HL-60 (cell line): Measurements from ENCODE around the gene CSTB.

Experiments used
- POLR2AphosphoS5 ChIP-seq: IDR thresholded peaks from 2 replicates; pipeline ENCODE4 v1.6.1; 2012; ENCODE audit warnings: low read depth
- TF ChIP-seq, protein P1 (sequence below): IDR thresholded peaks from one replicate; pipeline ENCODE4 v1.5.1; 2011; ENCODE audit warnings: low read length, control low read depth, inconsistent platforms; ENCODE audit not compliant: insufficient read depth
- TF ChIP-seq, protein P2 (sequence below): IDR thresholded peaks from 2 replicates; pipeline ENCODE4 v1.6.1; 2012; ENCODE audit warnings: low read depth; ENCODE audit not compliant: insufficient replicate concordance

DNA sequence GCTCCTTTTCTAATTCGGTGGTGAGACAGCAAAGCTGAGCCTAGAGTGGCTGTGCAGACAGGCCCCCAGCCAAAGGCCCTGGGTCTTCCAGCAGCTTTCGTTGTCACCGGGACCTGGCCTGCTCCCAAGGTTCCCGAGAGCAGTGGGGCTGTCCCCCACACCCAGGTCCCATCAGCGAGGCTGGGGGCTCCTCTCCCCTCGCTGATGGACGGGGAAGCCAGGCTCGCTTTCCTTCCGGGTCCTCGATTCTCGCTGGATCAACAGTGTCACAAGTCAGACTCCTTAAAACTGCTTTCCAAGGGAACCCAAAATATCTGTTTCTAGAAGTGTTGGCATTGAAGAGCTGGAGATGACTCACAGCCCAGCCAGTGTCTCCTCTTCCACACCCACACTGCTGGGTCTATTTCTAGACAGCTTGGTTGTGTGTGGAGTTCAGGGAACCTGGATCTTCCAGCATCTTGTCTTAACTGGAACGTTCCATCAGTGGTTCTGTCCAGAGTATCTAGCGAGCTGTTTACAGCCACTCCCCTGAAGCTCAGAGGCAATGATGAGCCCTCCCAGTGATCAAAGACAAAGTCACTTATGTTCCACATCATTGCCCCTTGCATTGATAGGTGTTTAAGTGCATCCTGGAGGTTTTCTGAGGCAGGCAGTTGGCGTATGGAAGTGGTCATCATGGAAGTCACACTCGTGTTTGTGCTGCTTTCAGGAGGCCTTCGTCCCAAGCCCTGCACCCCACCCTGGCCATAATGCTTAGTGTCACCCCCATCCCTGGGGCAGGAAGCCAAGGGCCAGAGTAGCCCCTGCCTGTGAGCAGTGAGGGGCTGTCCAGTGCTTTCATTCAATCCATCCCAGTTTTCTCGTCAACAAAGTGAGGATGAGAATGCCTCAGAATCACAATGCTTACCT, 48.5 kb upstream of the CSTB start:
- TF ChIP-seq, protein P1, sequence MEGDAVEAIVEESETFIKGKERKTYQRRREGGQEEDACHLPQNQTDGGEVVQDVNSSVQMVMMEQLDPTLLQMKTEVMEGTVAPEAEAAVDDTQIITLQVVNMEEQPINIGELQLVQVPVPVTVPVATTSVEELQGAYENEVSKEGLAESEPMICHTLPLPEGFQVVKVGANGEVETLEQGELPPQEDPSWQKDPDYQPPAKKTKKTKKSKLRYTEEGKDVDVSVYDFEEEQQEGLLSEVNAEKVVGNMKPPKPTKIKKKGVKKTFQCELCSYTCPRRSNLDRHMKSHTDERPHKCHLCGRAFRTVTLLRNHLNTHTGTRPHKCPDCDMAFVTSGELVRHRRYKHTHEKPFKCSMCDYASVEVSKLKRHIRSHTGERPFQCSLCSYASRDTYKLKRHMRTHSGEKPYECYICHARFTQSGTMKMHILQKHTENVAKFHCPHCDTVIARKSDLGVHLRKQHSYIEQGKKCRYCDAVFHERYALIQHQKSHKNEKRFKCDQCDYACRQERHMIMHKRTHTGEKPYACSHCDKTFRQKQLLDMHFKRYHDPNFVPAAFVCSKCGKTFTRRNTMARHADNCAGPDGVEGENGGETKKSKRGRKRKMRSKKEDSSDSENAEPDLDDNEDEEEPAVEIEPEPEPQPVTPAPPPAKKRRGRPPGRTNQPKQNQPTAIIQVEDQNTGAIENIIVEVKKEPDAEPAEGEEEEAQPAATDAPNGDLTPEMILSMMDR: no peak
- TF ChIP-seq POLR2AphosphoS5: no peak
- TF ChIP-seq, protein P2, sequence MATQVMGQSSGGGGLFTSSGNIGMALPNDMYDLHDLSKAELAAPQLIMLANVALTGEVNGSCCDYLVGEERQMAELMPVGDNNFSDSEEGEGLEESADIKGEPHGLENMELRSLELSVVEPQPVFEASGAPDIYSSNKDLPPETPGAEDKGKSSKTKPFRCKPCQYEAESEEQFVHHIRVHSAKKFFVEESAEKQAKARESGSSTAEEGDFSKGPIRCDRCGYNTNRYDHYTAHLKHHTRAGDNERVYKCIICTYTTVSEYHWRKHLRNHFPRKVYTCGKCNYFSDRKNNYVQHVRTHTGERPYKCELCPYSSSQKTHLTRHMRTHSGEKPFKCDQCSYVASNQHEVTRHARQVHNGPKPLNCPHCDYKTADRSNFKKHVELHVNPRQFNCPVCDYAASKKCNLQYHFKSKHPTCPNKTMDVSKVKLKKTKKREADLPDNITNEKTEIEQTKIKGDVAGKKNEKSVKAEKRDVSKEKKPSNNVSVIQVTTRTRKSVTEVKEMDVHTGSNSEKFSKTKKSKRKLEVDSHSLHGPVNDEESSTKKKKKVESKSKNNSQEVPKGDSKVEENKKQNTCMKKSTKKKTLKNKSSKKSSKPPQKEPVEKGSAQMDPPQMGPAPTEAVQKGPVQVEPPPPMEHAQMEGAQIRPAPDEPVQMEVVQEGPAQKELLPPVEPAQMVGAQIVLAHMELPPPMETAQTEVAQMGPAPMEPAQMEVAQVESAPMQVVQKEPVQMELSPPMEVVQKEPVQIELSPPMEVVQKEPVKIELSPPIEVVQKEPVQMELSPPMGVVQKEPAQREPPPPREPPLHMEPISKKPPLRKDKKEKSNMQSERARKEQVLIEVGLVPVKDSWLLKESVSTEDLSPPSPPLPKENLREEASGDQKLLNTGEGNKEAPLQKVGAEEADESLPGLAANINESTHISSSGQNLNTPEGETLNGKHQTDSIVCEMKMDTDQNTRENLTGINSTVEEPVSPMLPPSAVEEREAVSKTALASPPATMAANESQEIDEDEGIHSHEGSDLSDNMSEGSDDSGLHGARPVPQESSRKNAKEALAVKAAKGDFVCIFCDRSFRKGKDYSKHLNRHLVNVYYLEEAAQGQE: no peak
